Pons (tissue), 1 donor: Measurements from ENCODE around the gene KRTAP3-3.
"Not testable (repeated sequence)": the region's sequence is repeated elsewhere in the genome, so short reads cannot be mapped to it uniquely, and the experiment has no call there.

Experiments used
- DNase-seq: peaks from one replicate; pipeline ENCODE4 v3.0.0-alpha.2; 2016; ENCODE audit warnings: low spot score

Gene KRTAP3-3

DNA sequence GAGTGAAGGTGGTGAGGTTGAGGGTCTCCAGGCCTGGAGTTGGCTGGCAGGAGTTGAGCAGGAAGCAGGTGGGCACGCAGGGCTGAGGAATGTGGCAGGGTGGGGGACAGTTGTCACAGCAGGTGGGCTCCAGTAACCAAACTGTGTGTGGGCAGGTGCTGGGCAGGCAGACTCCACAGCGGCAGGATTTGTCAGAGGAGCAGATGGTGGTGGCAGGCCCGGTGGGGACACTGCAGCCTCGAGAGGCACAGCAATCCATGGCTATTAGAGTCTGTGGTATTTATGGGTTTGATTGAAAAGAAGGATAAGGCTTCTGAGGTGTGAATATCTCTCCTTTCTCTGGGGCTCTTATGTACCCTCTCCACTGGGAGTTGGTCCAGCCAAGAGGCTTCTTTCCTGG is at the start of gene KRTAP3-3:
TSS of gene KRTAP3-3 (minus strand) at position 326 of the 400 bp plus-strand sequence. CDS start at position 259, 67 bp downstream.
- DNase-seq, result no peak

DNA sequence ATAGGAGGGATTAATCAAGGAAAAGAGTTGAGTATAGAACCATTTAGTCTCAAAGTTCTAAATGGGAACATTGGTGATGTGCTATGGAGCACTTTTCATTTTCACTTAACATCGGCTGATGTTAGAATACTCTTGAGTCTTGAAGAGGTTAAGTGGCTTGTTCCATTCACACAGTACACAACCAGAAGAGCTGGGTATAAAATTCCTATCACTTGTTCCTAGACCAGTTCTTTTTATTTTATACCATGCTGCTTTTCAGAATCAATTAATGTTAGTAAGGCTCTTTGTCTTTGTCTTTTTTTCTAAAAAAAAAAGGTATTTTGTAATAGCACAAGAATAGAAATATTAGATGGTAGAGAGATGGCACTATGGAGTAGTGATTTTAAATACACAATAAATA is 49.0 kb upstream of the KRTAP3-3 start:
- DNase-seq, result no peak

DNA sequence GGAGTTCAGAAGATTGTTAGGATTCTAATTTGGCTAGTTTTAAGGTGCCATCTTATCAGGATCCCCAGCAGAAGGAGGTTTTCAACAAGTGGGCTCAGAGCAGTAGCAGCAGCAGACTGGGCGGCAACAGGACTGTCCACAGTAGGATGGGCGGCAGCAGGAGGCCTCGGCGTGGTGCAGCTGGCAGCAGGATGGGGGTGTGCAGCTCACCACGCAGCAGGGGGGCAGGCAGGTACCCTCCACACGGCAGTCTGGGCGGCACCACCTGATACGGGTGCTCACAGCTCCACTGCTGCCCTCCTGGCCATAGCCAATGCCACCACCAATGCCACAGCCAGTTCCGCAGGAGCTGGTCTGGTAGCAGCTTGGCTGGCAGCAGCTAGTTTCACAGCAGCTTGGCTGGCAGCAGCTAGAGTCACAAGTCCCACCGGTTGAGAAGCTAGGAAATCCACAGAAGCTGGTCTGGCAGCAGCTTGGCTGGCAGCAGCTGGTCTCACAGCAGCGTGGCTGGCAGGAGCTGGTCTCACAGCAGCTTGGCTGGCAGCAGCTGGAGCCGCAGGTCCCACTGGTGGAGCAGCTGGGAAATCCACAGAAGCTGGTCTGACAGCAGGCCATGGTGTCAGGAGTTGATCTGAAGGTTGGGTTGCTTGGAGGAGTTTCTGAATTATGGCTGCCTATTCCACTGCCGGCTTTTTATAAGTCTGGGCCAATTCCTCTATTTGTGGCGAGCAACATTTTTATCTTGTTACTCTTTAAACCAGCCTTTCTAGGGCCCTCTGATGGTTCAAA is 47.0 kb upstream of the KRTAP3-3 start, which contains the start of gene KRTAP1-1:
TSS of gene KRTAP1-1 (minus strand) at position 668 of the 789 bp plus-strand sequence. CDS start at position 615, 53 bp downstream.
- DNase-seq, result not testable (repeated sequence)

DNA sequence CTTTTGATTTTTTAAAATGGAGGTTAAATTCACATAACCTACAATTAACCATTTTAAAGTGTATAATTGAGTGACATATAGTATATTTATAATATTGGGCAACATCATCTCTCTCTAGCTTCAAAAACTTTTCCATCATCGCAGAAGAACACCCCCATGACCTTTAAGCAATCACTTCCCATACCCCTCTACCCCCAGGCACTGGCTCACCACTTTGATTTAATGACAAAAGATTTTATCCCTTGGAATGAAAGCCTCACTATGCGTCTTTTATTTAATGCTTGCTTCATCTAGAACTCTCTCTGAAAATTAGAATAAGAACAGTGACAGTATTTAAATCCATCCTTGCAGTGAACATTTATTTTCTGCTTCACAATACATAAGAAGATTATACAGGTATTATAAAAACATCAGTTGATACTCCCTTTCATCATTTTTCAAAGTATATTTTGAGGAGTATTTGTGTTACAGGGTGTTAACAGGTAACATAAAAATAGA is 43.9 kb upstream of the KRTAP3-3 start:
- DNase-seq, result no peak

DNA sequence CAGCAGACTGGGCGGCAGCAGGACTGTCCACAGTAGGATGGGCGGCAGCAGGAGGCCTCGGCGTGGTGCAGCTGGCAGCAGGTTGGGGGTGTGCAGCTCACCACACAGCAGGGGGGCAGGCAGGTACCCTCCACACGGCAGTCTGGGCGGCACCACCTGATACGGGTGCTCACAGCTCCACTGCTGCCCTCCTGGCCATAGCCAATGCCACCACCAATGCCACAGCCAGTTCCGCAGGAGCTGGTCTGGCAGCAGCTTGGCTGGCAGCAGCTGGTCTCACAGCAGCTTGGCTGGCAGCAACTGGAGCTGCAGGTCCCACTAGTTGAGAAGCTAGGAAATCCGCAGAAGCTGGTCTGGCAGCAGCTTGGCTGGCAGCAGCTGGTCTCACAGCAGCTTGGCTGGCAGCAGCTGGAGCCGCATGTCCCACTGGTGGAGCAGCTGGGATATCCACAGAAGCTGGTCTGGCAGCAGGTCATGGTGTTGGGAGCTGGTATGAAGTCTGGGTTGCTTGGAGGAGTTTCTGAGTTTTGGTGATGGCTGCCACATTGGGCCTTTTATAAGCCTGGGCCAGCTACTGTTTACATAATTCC is 40.5 kb upstream of the KRTAP3-3 start, which contains the start of gene KRTAP1-3:
TSS of gene KRTAP1-3 (minus strand) at position 529 of the 590 bp plus-strand sequence. CDS start at position 476, 53 bp downstream.
- DNase-seq, result not testable (repeated sequence)

DNA sequence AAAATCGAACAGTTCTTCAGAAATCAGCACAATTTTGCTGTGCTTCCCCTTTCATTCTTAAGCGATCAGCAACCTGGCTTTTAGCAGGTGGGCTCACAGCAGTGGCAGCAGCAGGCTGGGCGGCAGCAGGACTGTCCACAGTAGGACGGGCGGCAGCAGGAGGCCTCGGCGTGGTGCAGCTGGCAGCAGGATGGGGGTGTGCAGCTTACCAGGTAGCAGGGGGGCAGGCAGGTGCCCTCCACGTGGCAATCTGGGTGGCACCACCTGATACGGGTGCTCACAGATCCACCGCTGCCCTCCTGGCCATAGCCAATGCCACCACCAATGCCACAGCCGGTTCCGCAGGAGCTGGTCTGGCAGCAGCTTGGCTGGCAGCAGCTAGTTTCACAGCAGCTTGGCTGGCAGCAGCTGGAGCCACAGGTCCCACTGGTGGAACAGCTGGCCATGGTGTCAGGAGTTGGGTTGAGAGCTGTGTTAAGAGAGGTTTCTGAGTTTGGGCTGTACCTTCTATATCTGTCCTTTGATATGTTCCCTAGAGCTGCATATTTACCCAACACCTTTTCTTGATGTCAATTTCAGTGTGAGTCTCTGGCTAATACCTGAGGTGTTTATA is 35.8 kb upstream of the KRTAP3-3 start, which contains the start of gene KRTAP1-4:
TSS of gene KRTAP1-4 (minus strand) at position 563 of the 613 bp plus-strand sequence. CDS start at position 446, 117 bp downstream.
- no peak for DNase-seq

DNA sequence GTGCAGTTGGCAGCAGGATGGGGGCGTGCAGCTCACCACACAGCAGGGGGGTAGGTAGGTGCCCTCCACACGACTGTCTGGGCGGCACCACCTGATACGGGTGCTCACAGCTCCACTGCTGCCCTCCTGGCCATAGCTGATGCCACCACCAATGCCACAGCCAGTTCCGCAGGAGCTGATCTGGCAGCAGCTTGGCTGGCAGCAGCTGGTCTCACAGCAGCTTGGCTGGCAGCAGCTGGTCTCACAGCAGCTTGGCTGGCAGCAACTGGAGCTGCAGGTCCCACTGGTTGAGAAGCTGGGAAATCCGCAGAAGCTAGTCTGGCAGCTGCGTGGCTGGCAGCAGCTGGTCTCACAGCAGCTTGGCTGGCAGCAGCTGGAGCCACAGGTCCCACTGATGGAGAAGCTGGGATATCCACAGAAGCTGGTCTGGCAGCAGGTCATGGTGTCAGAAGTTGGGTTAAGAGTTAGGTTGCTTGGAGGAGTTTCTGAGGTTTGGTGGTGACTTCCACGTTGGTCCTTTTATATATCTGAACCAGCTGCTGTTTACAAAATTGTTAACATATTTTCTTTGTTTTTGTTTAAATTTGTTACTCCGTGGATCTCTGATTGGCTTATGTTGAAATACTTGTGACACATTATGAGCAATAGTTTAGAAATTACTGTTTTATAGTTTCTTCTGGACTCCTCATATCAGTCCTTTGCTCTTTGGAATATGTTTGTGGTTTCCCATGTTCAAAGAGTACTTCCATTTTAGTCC is 32.9 kb upstream of the KRTAP3-3 start, which contains the start of gene KRTAP1-5:
TSS of gene KRTAP1-5 (minus strand) at position 494 of the 757 bp plus-strand sequence. CDS start at position 441, 53 bp downstream.
- no peak for DNase-seq

DNA sequence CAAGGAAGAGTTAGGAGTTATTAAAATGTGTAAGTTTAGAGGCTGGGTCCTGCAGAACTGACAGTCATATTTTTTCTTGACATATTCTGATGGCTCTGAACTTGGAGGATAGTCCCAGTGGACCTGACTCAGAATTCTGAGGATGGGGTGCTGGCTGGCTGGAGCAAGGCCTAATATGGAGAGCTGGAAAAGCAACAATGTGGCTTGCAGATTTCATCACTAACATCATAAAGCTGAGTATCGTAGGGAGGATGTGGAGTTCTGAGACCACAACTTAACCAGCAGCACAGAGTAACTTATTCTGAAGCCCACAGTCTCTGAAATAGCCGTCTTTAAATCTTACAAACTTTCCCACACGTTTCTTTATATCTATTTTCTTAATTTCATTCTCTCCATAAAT is 30.7 kb upstream of the KRTAP3-3 start:
- no peak for DNase-seq

DNA sequence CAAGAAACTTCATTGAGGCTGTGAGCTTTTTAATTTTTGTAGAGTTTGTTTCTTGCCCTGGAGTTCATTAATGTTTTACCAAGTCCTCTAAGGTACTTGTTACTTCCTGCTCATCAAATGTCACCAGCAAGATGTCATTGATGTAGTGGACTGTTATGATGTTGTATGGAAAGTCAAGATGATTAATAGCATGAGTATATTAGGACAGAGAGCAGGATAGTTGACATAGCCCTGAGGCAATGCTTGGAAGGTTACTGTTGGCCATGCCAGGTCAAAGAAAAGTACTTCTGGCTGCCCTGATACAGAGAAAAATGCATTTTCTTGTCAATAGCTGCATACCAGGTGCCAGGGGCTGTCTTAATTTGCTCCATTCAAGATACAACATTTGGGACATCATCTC is 26.4 kb upstream of the KRTAP3-3 start:
- no peak for DNase-seq

DNA sequence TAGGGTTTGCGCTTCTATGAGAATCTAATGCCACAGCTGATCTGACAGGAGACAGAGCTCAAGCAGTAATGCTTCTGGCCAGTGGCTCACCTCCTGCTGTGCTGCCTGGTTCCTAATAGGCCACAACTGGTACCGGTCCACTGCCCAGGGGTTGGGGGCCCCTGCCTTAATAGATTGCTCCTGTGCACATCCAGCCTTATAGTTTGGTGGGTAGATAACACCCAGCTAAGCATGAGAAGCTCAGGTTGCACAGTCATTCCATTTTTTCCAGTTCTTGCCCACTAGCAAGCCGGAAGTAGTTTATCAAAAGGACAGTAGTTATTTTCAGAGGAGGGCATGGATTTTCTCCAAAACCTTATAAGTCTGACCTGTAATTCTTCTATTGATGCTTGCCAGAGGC is 25.5 kb upstream of the KRTAP3-3 start:
- no peak for DNase-seq

DNA sequence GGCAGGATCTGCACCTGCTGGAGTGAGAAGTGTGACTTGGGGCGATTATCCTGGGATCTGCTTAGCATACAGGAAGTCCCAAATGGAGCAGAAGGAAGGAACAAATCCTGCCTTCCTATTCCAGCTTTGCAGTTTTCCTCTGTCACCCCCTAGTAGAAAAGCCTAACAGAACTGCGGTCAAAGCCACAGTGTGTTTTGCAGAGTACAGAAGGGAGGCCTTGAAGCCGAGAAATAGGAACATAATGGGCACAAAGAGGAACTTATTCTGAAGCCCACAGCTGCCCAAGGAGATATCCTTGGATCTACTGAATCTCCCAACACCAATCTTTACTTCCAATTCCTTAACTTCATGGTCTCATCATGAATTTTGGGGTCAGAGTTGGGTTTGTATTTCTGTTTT is 24.6 kb upstream of the KRTAP3-3 start:
- DNase-seq, result no peak

DNA sequence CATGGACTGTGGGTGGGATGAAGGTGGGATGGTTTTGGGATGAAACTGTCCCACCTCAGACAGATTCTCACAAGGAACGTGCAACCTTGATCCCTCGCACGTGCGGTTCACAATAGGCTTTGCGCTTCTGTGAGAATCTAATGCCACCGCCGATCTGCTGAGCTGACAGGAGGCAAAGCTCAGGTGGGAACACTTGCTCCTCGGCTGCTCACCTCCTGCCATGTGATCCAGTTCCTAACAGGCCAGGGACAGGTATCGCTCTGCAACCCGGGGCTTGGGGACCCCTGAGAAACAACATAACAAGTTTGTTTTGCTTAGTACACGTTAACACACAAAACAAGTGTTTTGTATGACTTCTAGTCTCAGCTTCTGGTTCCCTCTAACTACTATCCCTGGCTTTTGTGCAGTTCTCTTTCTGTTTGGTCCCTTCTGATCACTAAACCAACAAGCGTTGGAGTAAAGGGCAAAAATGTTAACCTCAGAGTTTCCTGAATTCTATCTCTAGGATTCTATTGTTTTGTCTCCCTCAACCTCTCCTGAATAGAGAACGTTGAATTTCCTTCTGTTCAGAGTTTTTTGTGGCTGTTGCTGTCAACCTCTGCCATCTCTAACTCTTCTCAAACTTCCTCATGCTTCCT is 22.7 kb upstream of the KRTAP3-3 start:
- DNase-seq, result no peak

DNA sequence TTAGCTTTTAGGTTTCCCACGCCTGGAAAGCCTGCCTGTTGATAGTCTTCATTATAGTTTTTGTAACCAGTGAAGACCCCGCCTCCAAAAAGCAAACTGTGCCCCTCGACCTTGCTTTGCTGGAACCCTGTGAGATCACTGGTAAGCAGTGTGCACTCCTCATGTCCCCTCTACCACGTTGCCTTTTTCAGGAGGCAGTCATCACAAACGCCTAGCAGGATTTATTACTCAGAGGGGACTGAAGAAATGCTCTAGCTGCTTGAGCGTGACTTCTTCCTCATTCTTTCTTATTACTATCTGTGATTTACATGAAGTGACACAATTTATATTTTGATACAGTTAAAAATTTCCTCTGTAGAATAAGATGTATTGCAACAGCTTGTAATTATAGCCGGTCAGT is 21.5 kb upstream of the KRTAP3-3 start:
- DNase-seq, result no peak

DNA sequence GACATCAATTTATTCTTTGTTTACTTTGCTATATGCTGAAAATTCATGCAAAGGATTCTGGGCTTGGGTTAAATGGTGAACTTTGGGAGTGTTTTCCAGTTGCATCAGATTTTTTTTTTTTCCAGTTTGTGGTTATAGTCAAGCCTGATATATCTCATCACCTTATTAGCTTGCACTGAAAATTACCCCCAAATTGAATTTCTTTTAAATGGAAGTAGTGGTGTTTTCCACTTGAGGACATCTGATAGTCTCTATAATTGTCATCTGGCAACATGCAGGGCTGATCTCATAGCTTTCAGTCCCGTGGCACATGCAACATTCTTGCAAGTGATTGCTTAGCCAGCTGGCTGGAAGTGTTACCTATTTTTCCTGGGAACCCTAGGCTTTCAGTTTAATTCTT is 19.6 kb upstream of the KRTAP3-3 start:
- DNase-seq, result no peak

DNA sequence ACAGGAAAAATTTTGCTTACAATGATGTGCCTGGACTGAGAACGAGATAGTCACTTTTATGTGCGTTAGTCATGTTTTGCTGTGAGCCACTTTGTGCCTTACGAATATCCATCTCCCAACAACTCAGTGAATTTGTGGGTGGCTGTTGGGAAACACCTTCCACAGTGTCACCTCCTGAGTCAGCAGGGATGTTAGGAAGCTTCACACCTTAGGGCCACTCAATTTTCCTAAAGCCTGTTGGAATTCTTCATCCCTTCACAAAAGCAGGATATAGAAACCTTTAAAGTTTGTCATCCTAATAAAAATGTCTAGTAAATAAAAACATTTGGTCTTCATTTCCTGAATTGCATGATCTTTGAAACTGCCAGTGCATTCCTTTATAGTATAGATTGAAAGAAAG is 19.2 kb upstream of the KRTAP3-3 start:
- no peak for DNase-seq

DNA sequence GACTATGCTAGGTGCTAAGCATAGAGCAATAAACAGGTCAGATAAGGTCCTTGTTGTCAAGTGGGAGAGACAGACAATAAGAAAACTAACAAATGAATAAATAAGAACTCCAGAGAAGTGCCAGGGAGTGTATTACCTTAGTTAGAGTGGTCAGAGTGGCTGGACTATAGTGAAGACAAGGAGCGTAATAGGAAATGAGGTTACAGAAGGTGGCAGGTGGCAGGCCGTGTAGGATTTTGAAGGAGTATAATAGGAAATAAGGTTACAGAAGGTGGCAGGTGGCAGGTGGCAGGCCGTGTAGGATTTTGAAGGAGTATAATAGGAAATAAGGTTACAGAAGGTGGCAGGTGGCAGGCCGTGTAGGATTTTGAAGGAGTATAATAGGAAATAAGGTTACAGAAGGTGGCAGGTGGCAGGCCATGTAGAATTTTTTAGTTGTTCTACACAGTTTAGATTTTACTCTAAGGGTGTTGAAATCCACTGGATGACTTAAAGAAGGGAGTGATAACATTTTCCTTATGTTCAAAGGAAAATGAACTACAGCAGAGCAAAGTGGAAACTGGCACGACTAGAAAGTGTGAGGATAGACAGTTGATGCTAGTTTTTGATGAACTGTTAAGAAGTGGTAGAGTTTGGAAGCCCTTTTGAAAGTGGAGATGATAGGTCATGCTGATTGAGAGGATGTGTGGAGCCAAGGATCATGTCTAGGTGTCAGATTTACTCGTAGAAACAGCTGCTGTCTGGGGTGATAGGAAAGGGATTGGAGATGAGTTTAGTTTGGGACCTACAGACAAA is 18.6 kb upstream of the KRTAP3-3 start:
- no peak for DNase-seq

DNA sequence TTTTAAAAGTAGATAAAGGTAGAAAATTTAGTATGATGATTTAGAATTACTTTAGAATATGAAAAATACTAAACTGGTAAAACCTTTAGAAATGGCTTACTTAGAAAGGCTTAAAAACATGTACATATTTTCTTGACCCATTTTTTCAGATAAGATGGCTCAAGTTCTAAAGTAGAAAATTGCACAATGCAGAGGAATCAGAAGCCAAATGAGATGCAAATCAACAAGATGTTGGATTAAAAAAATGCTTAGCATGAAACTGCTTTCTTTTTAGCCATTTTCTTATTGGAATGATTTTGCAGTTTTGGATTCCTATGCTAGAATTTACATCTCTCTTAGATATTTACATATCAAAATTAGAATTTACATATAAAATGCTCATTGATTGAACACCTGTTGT is 16.5 kb upstream of the KRTAP3-3 start:
- DNase-seq, result no peak

DNA sequence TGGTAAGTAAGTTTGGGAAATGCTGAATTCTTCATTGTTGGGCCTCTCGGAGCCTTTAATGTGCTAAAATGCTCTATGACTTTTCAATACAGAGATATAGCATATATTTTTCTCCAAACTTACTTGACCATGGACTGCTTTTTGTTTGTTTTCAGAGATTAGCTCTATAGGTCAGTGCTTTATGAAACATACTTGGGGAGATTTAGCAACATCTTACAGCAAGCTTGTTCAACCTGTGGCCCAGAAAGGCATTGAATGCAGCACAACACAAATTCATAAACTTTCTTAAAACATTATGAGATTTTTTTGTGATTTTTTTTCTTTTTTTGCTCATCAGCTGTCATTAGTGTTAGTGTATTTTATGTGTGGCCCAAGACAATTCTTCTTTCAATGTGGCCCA is 16.0 kb upstream of the KRTAP3-3 start:
- DNase-seq, result no peak

DNA sequence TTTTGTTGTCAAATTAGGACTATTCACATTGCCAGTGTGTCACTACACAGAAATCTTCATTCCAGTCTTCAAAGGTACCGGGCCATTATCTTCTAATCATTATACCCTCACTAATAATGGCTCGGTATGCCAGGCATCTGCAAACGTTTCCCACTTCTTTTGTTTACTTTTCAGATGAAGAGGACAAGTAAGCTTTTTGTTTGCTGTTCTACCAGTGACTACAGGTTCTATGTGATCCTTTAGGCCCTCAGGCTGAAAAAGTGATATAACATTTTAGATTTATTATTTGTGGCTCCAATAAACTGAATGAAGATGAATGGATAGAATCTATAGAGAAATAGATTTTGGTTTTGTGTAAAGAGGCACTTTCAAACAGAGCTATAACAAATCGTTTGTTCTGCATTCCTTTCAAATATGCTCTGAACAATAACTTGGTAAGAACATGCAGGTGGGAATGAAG is 15.4 kb upstream of the KRTAP3-3 start:
- no peak for DNase-seq

DNA sequence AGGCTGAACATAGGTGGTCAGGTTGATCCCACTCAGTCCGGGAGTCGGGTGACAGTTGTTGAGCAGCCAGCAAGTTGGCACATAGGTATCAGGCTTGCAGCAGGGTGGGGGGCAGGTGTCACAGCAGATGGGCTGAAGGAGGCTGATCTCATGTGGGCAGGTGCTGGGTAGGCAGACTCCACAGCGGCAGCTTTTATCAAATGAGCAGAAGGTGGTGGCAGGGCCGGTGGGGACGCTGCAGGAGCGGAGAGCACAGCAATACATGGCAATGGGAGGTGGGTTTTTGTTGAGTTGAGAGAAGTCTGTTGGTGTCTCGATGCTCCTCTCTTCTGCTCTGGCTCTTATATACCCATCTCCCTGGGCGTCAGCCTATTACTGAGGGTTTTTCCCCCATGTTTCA is 14.8 kb upstream of the KRTAP3-3 start, which contains the start of gene KRTAP3-1:
TSS of gene KRTAP3-1 (minus strand) at position 318 of the 400 bp plus-strand sequence. CDS start at position 264, 54 bp downstream.
- no peak for DNase-seq
